ENCODE data around the gene LRFN3.

DNA sequence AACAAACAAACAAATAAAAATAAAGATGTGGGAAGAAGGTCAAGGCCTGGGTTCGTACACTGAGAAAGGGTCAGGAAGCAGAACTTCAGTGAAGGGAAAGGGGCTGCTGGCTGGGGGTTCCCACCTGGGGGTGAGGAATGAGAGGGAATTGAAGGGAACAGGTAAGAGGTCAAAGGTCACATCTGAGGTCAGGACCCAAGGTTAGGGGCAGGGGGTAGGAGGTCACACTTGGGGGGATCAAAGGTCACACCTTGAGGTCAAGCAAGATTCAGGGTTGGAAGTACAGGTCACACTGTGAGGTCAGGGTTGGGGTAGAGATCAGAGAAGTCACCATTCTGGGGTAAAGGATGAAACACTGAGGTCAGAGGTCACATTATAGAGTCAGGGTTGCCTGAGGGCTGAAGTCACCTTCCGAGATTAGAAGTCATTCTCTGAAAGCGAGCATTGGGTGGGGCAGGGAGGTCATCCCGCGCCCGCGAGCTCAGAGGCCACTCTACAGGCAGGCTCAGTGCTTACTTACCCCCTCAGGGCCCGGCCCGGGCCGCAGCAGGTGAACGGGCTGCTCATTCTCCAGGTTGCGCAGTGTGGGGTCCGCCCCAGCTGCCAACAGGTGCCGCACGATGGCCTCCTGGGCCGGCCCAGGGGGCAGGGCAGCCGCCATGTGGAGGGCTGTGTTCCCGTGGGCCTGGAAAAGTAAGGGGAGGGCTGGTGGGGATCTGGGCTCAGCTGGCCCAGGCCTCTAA, 46.6 kb upstream of the LRFN3 start:
- TF ChIP-seq, protein P1, sequence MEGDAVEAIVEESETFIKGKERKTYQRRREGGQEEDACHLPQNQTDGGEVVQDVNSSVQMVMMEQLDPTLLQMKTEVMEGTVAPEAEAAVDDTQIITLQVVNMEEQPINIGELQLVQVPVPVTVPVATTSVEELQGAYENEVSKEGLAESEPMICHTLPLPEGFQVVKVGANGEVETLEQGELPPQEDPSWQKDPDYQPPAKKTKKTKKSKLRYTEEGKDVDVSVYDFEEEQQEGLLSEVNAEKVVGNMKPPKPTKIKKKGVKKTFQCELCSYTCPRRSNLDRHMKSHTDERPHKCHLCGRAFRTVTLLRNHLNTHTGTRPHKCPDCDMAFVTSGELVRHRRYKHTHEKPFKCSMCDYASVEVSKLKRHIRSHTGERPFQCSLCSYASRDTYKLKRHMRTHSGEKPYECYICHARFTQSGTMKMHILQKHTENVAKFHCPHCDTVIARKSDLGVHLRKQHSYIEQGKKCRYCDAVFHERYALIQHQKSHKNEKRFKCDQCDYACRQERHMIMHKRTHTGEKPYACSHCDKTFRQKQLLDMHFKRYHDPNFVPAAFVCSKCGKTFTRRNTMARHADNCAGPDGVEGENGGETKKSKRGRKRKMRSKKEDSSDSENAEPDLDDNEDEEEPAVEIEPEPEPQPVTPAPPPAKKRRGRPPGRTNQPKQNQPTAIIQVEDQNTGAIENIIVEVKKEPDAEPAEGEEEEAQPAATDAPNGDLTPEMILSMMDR (IDR thresholded peaks at IDR 0.05) = no peak
- no peak for TF ChIP-seq EZH2 (IDR thresholded peaks at IDR 0.05)

All from neural progenitor cell (in vitro differentiated cells).